Ascending aorta (tissue), 2 donors: ENCODE data around the gene MAJIN. TPM values are rescaled to one million over a fixed set of nuclear protein-coding genes. Genes with fewer than 3 reads are reported as not detected.

ENCODE experiments used
- DNase-seq, 2 donors: peaks; one replicate each; pipeline ENCODE4 v3.0.0-alpha.2; 2019; ENCODE audit warnings: low spot score in 2 of 2
- H3K27ac ChIP-seq, 2 donors: fragments of 200-600 bp; sonication (generic); one replicate each; pipeline ENCODE4 v1.5.1; 2016 to 2017; ENCODE audit warnings: mild to moderate bottlenecking in 1 of 2
- H3K27me3 ChIP-seq: fragments of 200-600 bp; sonication (generic); one replicate; pipeline ENCODE4 v1.5.1; 2017
- H3K36me3 ChIP-seq, 2 donors: fragments of 200-600 bp; sonication (generic); one replicate each; pipeline ENCODE4 v1.5.1; 2016
- H3K4me1 ChIP-seq, 2 donors: fragments of 200-600 bp; sonication (generic); one replicate each; pipeline ENCODE4 v1.5.1; 2016 to 2017; ENCODE audit warnings: mild to moderate bottlenecking in 1 of 2
- H3K4me3 ChIP-seq, 2 donors: fragments of 200-600 bp; sonication (generic); one replicate each; pipeline ENCODE4 v1.5.1; 2016 to 2017; ENCODE audit warnings: mild to moderate bottlenecking in 1 of 2
- H3K9me3 ChIP-seq, 2 donors: fragments of 200-600 bp; sonication (generic); one replicate each; pipeline ENCODE4 v1.5.1; 2016
- intact Hi-C: fragments of 100-400 bp; cut with DNase I; formaldehyde crosslinking; loops from one replicate; pipeline ENCODE4 v1.15.1; 2023
- total RNA-seq: library from RNA; depleted of rRNA; stranded (reverse); fragments of >200 nt; gene quantifications from one replicate; pipeline ENCODE4 v1.1.0, GENCODE V29; 2016
- TF ChIP-seq, protein P1 (sequence below), 3 experiments: fragments of 200-600 bp in 2 of 3; fragments of 450-650 bp in 1 of 3; sonication (generic) in 2 of 3; IDR thresholded peaks; one replicate each; pipeline ENCODE4 v1.5.1; 2016 to 2019; ENCODE audit warnings: antibody characterized with exemption in 3 of 3, mild to moderate bottlenecking in 1 of 3, moderate library complexity in 1 of 3

The MAJIN gene
- total RNA-seq, 1 donor from 2014 or later = not detected

DNA sequence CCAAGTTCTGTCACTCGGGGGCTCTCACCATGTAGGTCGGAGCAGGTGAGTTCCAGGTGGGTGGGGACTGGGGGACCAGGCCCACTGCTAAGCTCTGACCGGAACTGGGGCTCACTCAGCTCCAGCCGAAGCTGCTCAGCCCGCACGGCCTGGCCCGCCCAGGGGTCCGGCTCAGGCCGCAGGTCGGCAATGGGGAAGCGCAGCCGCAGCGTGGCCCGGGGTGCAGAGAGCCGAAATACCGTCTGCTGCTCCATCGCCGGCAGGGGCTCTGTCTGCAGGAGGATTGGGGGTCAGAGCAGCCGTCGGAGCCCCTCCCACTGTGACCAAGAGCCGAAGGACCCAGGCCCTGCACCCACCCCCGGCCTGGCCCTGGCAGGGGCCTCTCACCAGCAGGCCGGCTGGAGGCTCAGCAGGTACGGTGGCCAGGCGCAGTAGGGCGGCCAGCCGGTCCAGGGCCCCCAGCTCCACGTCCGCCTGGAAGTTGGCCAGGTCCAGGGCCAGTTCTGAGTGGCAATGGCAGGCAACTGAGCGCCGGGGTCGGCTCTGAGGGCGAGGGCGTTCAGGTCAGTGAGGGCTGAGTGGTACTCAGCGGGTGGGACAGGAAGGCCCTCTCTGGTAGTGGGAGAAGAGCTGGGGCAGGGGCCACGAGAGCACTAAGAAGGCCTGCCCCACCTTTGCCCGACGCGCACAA, 62.1 kb downstream of the MAJIN start:
- Histone ChIP-seq H3K36me3 (peaks cover 93 to 94% of the 10 kb centered on the region in 2 donors), H3K27ac (no peak overlapping the region), H3K4me1 (no peaks in the 10 kb centered on the region), H3K4me3 (no peak overlapping the region), H3K9me3 (no peaks in the 10 kb centered on the region), H3K27me3 (no peaks in the 10 kb centered on the region)
- intact Hi-C loops = no loop called here
- TF ChIP-seq, protein P1, sequence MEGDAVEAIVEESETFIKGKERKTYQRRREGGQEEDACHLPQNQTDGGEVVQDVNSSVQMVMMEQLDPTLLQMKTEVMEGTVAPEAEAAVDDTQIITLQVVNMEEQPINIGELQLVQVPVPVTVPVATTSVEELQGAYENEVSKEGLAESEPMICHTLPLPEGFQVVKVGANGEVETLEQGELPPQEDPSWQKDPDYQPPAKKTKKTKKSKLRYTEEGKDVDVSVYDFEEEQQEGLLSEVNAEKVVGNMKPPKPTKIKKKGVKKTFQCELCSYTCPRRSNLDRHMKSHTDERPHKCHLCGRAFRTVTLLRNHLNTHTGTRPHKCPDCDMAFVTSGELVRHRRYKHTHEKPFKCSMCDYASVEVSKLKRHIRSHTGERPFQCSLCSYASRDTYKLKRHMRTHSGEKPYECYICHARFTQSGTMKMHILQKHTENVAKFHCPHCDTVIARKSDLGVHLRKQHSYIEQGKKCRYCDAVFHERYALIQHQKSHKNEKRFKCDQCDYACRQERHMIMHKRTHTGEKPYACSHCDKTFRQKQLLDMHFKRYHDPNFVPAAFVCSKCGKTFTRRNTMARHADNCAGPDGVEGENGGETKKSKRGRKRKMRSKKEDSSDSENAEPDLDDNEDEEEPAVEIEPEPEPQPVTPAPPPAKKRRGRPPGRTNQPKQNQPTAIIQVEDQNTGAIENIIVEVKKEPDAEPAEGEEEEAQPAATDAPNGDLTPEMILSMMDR (IDR thresholded peaks at IDR 0.05) = no peak
- DNase-seq = no peak

DNA sequence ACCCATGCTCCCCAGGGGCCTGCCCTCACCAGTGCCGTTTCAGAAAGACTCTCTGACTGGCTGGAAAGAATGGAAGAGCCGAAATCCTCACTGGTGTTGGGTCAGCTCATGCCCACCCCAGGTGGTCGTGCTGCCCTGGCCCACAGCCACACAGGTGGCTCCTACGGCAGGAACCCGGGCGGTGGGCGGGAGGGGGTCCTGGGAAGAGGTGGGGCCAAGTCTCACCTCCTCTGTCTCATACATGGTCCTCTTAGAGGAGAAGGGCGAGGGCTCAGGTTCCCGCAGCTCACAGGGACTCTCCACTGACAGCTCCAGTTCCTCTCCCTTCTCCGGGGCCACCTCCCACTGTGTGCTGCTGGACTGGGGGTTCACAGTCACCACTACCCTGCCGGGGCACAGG, 63.1 kb downstream of the MAJIN start:
- H3K9me3 ChIP-seq = no peaks in the 10 kb centered on the region
- DNase-seq = no peak
- H3K27ac ChIP-seq = no peak overlapping the region
- TF ChIP-seq, protein P1 (IDR thresholded peaks at IDR 0.05) = no peak
- no peak overlapping the region for H3K4me3 ChIP-seq
- H3K27me3 ChIP-seq = no peaks in the 10 kb centered on the region
- peaks cover 93 to 97% of the 10 kb centered on the region in 2 donors for H3K36me3 ChIP-seq
- intact Hi-C loops = no loop called here
- H3K4me1 ChIP-seq = no peaks in the 10 kb centered on the region

DNA sequence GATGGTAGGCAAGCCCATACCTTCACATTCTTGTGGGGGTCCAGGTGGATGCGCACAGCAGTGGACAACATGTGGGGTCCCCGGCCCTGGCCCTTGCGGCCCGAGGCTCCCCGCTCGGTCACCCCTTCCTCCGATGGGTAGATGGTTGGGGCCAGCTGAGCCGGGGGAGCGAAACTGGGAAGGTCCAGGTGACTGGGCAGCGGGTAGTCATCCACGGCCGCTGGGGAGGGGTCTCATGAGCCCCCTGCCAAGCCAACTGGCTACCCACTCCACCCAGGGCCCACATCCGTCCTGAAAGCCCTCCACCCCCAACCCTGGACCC, 65.6 kb downstream of the MAJIN start:
- DNase-seq = no peak
- Histone ChIP-seq H3K4me1 (no peaks in the 10 kb centered on the region), H3K27ac (no peak overlapping the region), H3K4me3 (no peak overlapping the region), H3K27me3 (no peaks in the 10 kb centered on the region), H3K36me3 (peaks cover 92 to 99% of the 10 kb centered on the region in 2 donors), H3K9me3 (no peaks in the 10 kb centered on the region)
- TF ChIP-seq, protein P1 (IDR thresholded peaks at IDR 0.05) = no peak
- intact Hi-C loops = no loop called here

DNA sequence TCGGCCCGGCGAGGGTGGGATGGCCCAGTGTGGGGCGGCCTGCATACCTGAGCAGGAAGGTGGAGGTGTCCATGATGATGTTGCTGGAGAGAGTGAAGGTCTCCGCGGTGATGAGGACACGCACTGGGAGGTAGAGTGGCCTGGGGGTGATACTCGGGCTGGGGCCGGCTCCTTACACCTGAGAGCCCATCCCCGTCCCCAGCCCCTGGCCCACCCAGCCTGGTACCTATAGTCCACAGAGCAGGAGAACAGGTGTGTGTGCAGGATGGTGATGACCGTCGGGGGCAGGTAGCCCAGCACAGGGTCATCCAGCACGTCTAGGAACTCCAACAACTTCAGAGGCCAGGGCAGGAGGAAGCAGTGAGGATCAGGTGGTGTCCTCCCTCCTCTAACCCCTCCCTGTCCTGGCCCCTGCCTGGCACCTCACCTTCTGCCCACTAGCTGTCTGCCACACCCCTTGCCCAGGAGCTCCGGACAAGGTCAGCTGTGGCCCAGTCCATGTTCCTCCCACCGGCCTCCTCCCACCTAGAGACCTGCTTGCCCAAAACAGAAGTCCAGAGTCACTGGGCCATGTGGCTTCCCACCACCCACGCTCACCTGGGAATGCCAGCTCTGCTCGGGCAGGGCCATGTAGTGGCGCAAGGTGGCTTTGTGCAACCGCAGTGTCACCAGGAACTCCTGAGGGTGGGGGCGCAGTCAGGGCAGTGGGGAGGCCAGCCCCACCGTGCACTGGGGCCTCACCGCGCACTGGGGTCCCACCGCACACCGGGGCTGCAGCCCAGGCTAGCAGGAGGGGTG, 66.2 kb downstream of the MAJIN start:
- Histone ChIP-seq H3K9me3 (no peaks in the 10 kb centered on the region), H3K27ac (no peak overlapping the region), H3K27me3 (no peaks in the 10 kb centered on the region), H3K4me3 (no peak overlapping the region), H3K36me3 (peaks cover 92 to 99% of the 10 kb centered on the region in 2 donors), H3K4me1 (no peaks in the 10 kb centered on the region)
- TF ChIP-seq, protein P1 (IDR thresholded peaks at IDR 0.05) = no peak
- DNase-seq = no peak
- intact Hi-C loops = no loop called here

DNA sequence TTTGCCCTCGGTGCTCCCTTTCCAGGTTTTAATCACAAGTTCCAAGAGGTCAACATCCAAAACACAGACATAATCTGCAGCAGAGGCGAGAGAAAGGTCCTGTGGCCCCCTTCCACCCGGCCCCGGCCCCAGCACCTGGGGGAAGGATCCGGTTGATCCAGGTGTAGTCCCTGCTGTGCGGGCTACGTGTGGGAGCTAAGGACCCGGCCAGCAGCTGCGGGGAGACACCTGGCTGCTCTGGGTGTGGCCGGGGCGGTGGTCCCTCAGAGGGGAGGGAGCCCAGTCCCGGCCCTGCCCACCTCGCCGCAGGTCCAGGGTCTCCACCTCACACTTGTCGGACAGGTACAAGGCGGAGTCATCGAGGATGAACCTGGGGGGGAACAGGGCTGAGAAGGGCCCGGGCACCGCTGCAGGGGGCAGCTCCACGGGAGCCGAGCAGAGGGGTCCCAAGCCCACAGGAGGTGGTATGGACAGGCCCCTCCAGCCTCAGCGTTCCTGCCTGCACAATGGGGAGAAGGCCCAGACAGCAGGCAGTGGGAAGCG, 68.5 kb downstream of the MAJIN start:
- Histone ChIP-seq H3K27me3 (no peaks in the 10 kb centered on the region), H3K4me1 (no peaks in the 10 kb centered on the region), H3K36me3 (peaks cover 90 to 98% of the 10 kb centered on the region in 2 donors), H3K9me3 (no peaks in the 10 kb centered on the region), H3K27ac (no peak overlapping the region), H3K4me3 (no peak overlapping the region)
- TF ChIP-seq, protein P1 (IDR thresholded peaks at IDR 0.05) = no peak
- no peak for DNase-seq
- intact Hi-C loops = no loop called here
